Adrenal gland (tissue), 5 donors: ENCODE results near the gene TBXAS1.
A peak's percentile ranks its signal among the peaks of the same experiment; 100 is the strongest.

ENCODE experiments used
- POLR2A ChIP-seq, 2 donors: fragments of 450-650 bp; IDR thresholded peaks; one replicate each; pipeline ENCODE4 v1.6.1; 2017; ENCODE audit warnings: antibody characterized with exemption in 2 of 2, mild to moderate bottlenecking in 2 of 2, moderate library complexity in 1 of 2
- TF ChIP-seq, protein P1 (sequence below), 6 experiments: fragments of 450-650 bp in 4 of 6; fragments of 200-600 bp in 2 of 6; sonication (generic) in 1 of 6; IDR thresholded peaks; 1 replicate in 5 of 6; 2 replicates in 1 of 6; pipeline versions ENCODE4 v1.5.1 to v1.8.0; 2016 to 2021; ENCODE audit warnings: antibody characterized with exemption in 6 of 6, mild to moderate bottlenecking in 2 of 6, moderate library complexity in 1 of 6
- donor health status: DM: no; HTN: no; CAD: no.

DNA sequence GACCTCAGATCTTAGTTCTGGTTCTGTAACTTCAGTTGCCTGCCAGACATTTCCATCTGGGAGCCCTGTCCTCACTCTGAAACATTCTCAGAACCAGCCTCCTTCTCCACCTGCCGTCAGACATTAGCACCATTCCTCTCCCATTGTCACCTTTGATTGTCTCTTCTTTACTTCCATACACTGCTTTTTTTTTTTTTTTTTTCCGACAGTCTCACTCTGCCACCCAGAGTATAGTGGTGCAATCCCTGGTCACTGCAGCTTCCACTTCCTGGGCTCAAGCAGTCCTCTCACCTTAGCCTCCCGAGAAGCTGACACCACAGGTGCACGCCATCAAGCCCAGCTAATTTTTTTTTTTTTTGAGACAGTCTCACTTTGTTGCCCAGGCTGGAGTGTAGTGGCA is 30.2 kb upstream of the TBXAS1 start:
- TF ChIP-seq, protein P1, sequence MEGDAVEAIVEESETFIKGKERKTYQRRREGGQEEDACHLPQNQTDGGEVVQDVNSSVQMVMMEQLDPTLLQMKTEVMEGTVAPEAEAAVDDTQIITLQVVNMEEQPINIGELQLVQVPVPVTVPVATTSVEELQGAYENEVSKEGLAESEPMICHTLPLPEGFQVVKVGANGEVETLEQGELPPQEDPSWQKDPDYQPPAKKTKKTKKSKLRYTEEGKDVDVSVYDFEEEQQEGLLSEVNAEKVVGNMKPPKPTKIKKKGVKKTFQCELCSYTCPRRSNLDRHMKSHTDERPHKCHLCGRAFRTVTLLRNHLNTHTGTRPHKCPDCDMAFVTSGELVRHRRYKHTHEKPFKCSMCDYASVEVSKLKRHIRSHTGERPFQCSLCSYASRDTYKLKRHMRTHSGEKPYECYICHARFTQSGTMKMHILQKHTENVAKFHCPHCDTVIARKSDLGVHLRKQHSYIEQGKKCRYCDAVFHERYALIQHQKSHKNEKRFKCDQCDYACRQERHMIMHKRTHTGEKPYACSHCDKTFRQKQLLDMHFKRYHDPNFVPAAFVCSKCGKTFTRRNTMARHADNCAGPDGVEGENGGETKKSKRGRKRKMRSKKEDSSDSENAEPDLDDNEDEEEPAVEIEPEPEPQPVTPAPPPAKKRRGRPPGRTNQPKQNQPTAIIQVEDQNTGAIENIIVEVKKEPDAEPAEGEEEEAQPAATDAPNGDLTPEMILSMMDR (IDR thresholded peaks at IDR 0.05) = peak in 3 of 6 experiments; percentile 11 to 36 (median 30)
- no peak for TF ChIP-seq POLR2A (IDR thresholded peaks at IDR 0.05)
